GM19438 (cell line): ENCODE measurements around the gene SNAPC5.
A peak's percentile ranks its signal among the peaks of the same experiment; 100 is the strongest.
"Not testable (repeated sequence)": the region's sequence is repeated elsewhere in the genome, so short reads cannot be mapped to it uniquely, and the experiment has no call there.

Source experiments
- ATAC-seq: cut with Tn5 transposase; IDR thresholded peaks from one replicate; pipeline ENCODE4 v1.9.1; 2021; ENCODE audit warnings: low read depth; ENCODE audit not compliant: unreplicated experiment

Gene SNAPC5

GRCh38 chr15:66497502-66498455 lies at the start of gene SNAPC5:
TSS of gene SNAPC5 (minus strand) at chr15:66497762. CDS start at chr15:66497731, 31 bp downstream.
- peak; percentile 80 for ATAC-seq

GRCh38 chr15:66545255-66545654 lies 47.7 kb upstream of the SNAPC5 start:
- no peak for ATAC-seq

GRCh38 chr15:66542896-66543295 lies 45.3 kb upstream of the SNAPC5 start:
- ATAC-seq = no peak

GRCh38 chr15:66535056-66535455 lies 37.5 kb upstream of the SNAPC5 start:
- ATAC-seq = no peak

- ATAC-seq = no peak
Measured at GRCh38 chr15:66524838-66525237, 27.3 kb upstream of the SNAPC5 start.

- ATAC-seq = no peak
Measured at GRCh38 chr15:66523926-66524325, 26.4 kb upstream of the SNAPC5 start.

- ATAC-seq = no peak
Measured at GRCh38 chr15:66515901-66516322, 18.4 kb upstream of the SNAPC5 start.

GRCh38 chr15:66514586-66514985 lies 17.0 kb upstream of the SNAPC5 start:
- no peak for ATAC-seq

GRCh38 chr15:66508293-66508883 lies 10.8 kb upstream of the SNAPC5 start:
- no peak for ATAC-seq

- ATAC-seq = no peak
Measured at GRCh38 chr15:66505818-66506217, 8.3 kb upstream of the SNAPC5 start.

- no peak for ATAC-seq
Measured at GRCh38 chr15:66505430-66505811, 7.9 kb upstream of the SNAPC5 start.

GRCh38 chr15:66504563-66505429 lies 7.2 kb upstream of the SNAPC5 start, which contains the start of the genes RPL4 and ZWILCH:
TSS of gene RPL4 (minus strand) at chr15:66504855. CDS start at chr15:66504790, 65 bp downstream.
TSS of gene ZWILCH (plus strand) at chr15:66505326. CDS start at chr15:66505339, 13 bp downstream.
- ATAC-seq = peak; percentile 70

GRCh38 chr15:66503780-66504562 lies 6.4 kb upstream of the SNAPC5 start:
- no peak for ATAC-seq

GRCh38 chr15:66503041-66503648 lies 5.6 kb upstream of the SNAPC5 start:
- not testable (repeated sequence) for ATAC-seq

GRCh38 chr15:66502491-66502890 lies 4.9 kb upstream of the SNAPC5 start:
- no peak for ATAC-seq

- ATAC-seq = not testable (repeated sequence)
Measured at GRCh38 chr15:66500346-66500745, 2.8 kb upstream of the SNAPC5 start.

GRCh38 chr15:66498501-66499386 lies 1.2 kb upstream of the SNAPC5 start:
- no peak for ATAC-seq

GRCh38 chr15:66496951-66497501 lies 536 bp downstream of the SNAPC5 start:
- ATAC-seq = peak; percentile 8
